Body of pancreas (tissue), 4 donors: Measurements from ENCODE around the gene DLG2.

ENCODE experiments used
- CTCF ChIP-seq, 7 experiments: fragments of 450-650 bp in 4 of 7; fragments of 200-600 bp in 3 of 7; sonication (generic) in 3 of 7; IDR thresholded peaks; one replicate each; pipeline ENCODE4 v1.5.1; 2016 to 2019; ENCODE audit warnings: antibody characterized with exemption in 7 of 7
- POLR2A ChIP-seq, 3 donors: fragments of 450-650 bp; IDR thresholded peaks; one replicate each; pipeline ENCODE4 v1.6.1; 2016; ENCODE audit warnings: antibody characterized with exemption in 3 of 3, mild to moderate bottlenecking in 2 of 3

DNA sequence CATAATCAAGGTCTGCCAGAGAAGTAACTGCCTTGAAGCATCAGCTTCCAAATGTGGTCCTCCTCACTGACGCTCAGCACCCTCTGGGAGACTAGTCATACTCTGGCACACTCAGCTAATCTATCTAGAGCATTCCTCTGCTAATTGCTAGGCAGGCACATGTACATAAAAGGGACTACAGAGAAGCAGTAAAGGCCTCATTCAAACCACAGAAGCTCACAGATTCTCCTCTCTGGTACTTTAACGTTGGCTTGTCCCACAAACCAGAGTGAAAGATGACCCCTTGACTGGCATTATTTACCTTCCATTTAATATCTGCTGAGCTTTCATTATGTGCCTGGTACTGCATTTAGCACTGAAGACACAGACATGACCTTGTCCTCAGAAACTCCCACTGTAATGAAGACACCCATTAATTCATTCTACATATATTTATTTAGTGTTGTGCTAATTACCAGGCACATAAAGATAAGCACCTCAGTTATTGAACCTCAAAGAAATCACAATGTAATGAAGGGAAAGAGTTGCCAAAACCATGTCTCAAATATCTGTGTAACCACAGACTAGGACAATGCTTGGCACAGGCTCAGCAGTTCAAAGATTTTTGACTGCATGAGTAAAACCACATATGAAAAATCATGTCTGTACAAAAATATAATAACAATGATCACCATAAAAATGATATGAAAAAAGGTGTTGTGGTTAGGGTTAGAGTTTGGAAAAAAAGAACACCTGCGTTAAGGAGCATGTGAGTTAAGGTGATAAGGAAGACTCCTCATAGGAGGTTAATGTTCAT lies 550.4 kb downstream of the DLG2 start:
- TF ChIP-seq CTCF (IDR thresholded peaks at IDR 0.05), result no peak
- TF ChIP-seq POLR2A (IDR thresholded peaks at IDR 0.05), result no peak
